ENCODE data around the gene RGS6.

RGS6 gene

GRCh38 chr14:72597252-72598233 lies 665.3 kb downstream of the RGS6 start:
- Histone ChIP-seq H2BK12ac (ENCODE audit: low read length in 2 of 2) (no peak overlapping the region), H2AK5ac (ENCODE audit: low read length, severe bottlenecking) (no peak overlapping the region), H2AFZ (ENCODE audit: low read depth, low read length) (no peak overlapping the region), H3K18ac (ENCODE audit: low read depth in 1 of 2, low read length in 2 of 2) (no peak overlapping the region), H4K8ac (ENCODE audit: low read length) (no peak overlapping the region), H3K23ac (ENCODE audit: low read length in 2 of 2) (no peak overlapping the region), H3K4ac (ENCODE audit: low read depth in 1 of 2, low read length in 2 of 2) (no peak overlapping the region), H2BK120ac (ENCODE audit: low read depth, low read length) (no peak overlapping the region), H3K9ac (ENCODE audit: low read length) (no peak overlapping the region), H3K4me3 (ENCODE audit: insufficient read depth in 1 of 2, low read depth in 1 of 2, low read length in 2 of 2) (no peak overlapping the region), H4K91ac (ENCODE audit: low read length) (no peak overlapping the region), H3K27ac (ENCODE audit: low read length, poor library complexity, severe bottlenecking) (no peak overlapping the region), H3K36me3 (ENCODE audit: control insufficient read depth in 1 of 2, insufficient read depth in 2 of 2, low read depth in 1 of 2, low read length in 2 of 2) (no peaks in the 10 kb centered on the region), H2BK5ac (ENCODE audit: low read depth, low read length, poor library complexity, severe bottlenecking) (no peak overlapping the region), H3K4me1 (ENCODE audit: control insufficient read depth, insufficient read depth, low read depth, low read length) (peaks cover 16% of the 10 kb centered on the region), H2BK15ac (ENCODE audit: low read depth, poor library complexity, severe bottlenecking) (no peak overlapping the region), H3K4me2 (ENCODE audit: low read length, poor library complexity, severe bottlenecking) (no peak overlapping the region), H3K27me3 (ENCODE audit: control insufficient read depth in 1 of 2, insufficient read depth in 1 of 2, low read length in 2 of 2) (peaks cover 0 to 22% of the 10 kb centered on the region in 2 experiments), H3K14ac (ENCODE audit: low read length in 2 of 2) (no peak overlapping the region), H3K79me1 (replicated peaks; ENCODE audit: low read length, poor library complexity, severe bottlenecking) (no peaks in the 10 kb centered on the region), H3K9me3 (ENCODE audit: control insufficient read depth, low read length) (no peaks in the 10 kb centered on the region)
- no peak for DNase-seq
- whole genome bisulfite sequencing: 57% methylated on average over 10 of the region's 16 CpGs

GRCh38 chr14:72598306-72598705 lies 666.1 kb downstream of the RGS6 start:
- no peak overlapping the region for H3K18ac ChIP-seq (ENCODE audit: low read depth in 1 of 2, low read length in 2 of 2)
- H3K14ac ChIP-seq (ENCODE audit: low read length in 2 of 2): no peak overlapping the region
- no peak overlapping the region for H2BK12ac ChIP-seq (ENCODE audit: low read length in 2 of 2)
- H2BK5ac ChIP-seq (ENCODE audit: low read depth, low read length, poor library complexity, severe bottlenecking): no peak overlapping the region
- no peak overlapping the region for H4K8ac ChIP-seq (ENCODE audit: low read length)
- H3K23ac ChIP-seq (ENCODE audit: low read length in 2 of 2): no peak overlapping the region
- H4K91ac ChIP-seq (ENCODE audit: low read length): no peak overlapping the region
- WGBS: 93% methylated on average over 5 of the region's 5 CpGs
- peaks cover 16% of the 10 kb centered on the region for H3K4me1 ChIP-seq (ENCODE audit: control insufficient read depth, insufficient read depth, low read depth, low read length)
- DNase-seq: no peak
- H3K27me3 ChIP-seq (ENCODE audit: control insufficient read depth in 1 of 2, insufficient read depth in 1 of 2, low read length in 2 of 2): peaks cover 0 to 22% of the 10 kb centered on the region in 2 experiments
- no peak overlapping the region for H2BK120ac ChIP-seq (ENCODE audit: low read depth, low read length)
- H3K4me3 ChIP-seq (ENCODE audit: insufficient read depth in 1 of 2, low read depth in 1 of 2, low read length in 2 of 2): no peak overlapping the region
- no peaks in the 10 kb centered on the region for H3K9me3 ChIP-seq (ENCODE audit: control insufficient read depth, low read length)
- no peak overlapping the region for H3K27ac ChIP-seq (ENCODE audit: low read length, poor library complexity, severe bottlenecking)
- no peak overlapping the region for H2BK15ac ChIP-seq (ENCODE audit: low read depth, poor library complexity, severe bottlenecking)
- no peak overlapping the region for H2AK5ac ChIP-seq (ENCODE audit: low read length, severe bottlenecking)
- no peak overlapping the region for H3K4ac ChIP-seq (ENCODE audit: low read depth in 1 of 2, low read length in 2 of 2)
- no peak overlapping the region for H2AFZ ChIP-seq (ENCODE audit: low read depth, low read length)
- H3K79me1 ChIP-seq (replicated peaks; ENCODE audit: low read length, poor library complexity, severe bottlenecking): no peaks in the 10 kb centered on the region
- H3K36me3 ChIP-seq (ENCODE audit: control insufficient read depth in 1 of 2, insufficient read depth in 2 of 2, low read depth in 1 of 2, low read length in 2 of 2): no peaks in the 10 kb centered on the region
- no peak overlapping the region for H3K4me2 ChIP-seq (ENCODE audit: low read length, poor library complexity, severe bottlenecking)
- H3K9ac ChIP-seq (ENCODE audit: low read length): no peak overlapping the region

- Histone ChIP-seq H2BK15ac (ENCODE audit: low read depth, poor library complexity, severe bottlenecking) (no peak overlapping the region), H3K36me3 (ENCODE audit: control insufficient read depth in 1 of 2, insufficient read depth in 2 of 2, low read depth in 1 of 2, low read length in 2 of 2) (no peaks in the 10 kb centered on the region), H3K27ac (ENCODE audit: low read length, poor library complexity, severe bottlenecking) (no peak overlapping the region), H3K79me1 (replicated peaks; ENCODE audit: low read length, poor library complexity, severe bottlenecking) (no peaks in the 10 kb centered on the region), H3K4ac (ENCODE audit: low read depth in 1 of 2, low read length in 2 of 2) (no peak overlapping the region), H3K4me2 (ENCODE audit: low read length, poor library complexity, severe bottlenecking) (no peak overlapping the region), H3K4me3 (ENCODE audit: insufficient read depth in 1 of 2, low read depth in 1 of 2, low read length in 2 of 2) (no peak overlapping the region), H3K9me3 (ENCODE audit: control insufficient read depth, low read length) (no peaks in the 10 kb centered on the region), H2BK5ac (ENCODE audit: low read depth, low read length, poor library complexity, severe bottlenecking) (no peak overlapping the region), H3K4me1 (ENCODE audit: control insufficient read depth, insufficient read depth, low read depth, low read length) (peaks cover 16% of the 10 kb centered on the region), H3K18ac (ENCODE audit: low read depth in 1 of 2, low read length in 2 of 2) (no peak overlapping the region), H2AK5ac (ENCODE audit: low read length, severe bottlenecking) (peak overlapping the region; percentile 39), H2BK120ac (ENCODE audit: low read depth, low read length) (no peak overlapping the region), H3K23ac (ENCODE audit: low read length in 2 of 2) (no peak overlapping the region), H3K27me3 (ENCODE audit: control insufficient read depth in 1 of 2, insufficient read depth in 1 of 2, low read length in 2 of 2) (peaks cover 0 to 22% of the 10 kb centered on the region in 2 experiments), H4K91ac (ENCODE audit: low read length) (peak overlapping the region; percentile 56), H2AFZ (ENCODE audit: low read depth, low read length) (no peak overlapping the region), H3K9ac (ENCODE audit: low read length) (no peak overlapping the region), H2BK12ac (ENCODE audit: low read length in 2 of 2) (no peak overlapping the region), H4K8ac (ENCODE audit: low read length) (peak overlapping the region; percentile 39), H3K14ac (ENCODE audit: low read length in 2 of 2) (no peak overlapping the region)
- WGBS: 76% methylated on average over 15 of the region's 16 CpGs
- DNase-seq: no peak
These were observed 667.6 kb downstream of the RGS6 start for GRCh38 chr14:72599579-72600470.
